Hepatocyte (in vitro differentiated cells): ENCODE measurements around the gene SIX1.

Experiments
- CTCF ChIP-seq: fragments of 200-600 bp; sonication (generic); IDR thresholded peaks from 2 replicates; pipeline ENCODE4 v1.5.1; 2016; ENCODE audit warnings: antibody characterized with exemption, mild to moderate bottlenecking; ENCODE audit not compliant: poor library complexity
- EZH2 ChIP-seq: fragments of 200-600 bp; sonication (generic); IDR thresholded peaks from 2 replicates; pipeline ENCODE4 v1.6.1; 2016; ENCODE audit warnings: antibody characterized with exemption, mild to moderate bottlenecking, borderline replicate concordance

- no peak for TF ChIP-seq CTCF
- TF ChIP-seq EZH2 = no peak
Observed at GRCh38 chr14:60645126-60645741, 4.0 kb downstream of the SIX1 start.
